ACC112 (cell line): ENCODE results near the gene P2RX2.

Experiments used
- H2AFZ ChIP-seq: fragments of 200-600 bp; sonication (generic); one replicate; pipeline ENCODE4 v1.6.0; 2017; ENCODE audit warnings: antibody characterized with exemption, low read length; ENCODE audit not compliant: unreplicated experiment
- H3K27ac ChIP-seq: fragments of 200-600 bp; sonication (generic); 2 replicates; pipeline ENCODE4 v1.5.1; 2014; ENCODE audit warnings: low read depth, mild to moderate bottlenecking, antibody characterized with exemption, low read length, moderate library complexity
- H3K27me3 ChIP-seq: fragments of 200-600 bp; sonication (generic); 2 replicates; pipeline ENCODE4 v1.6.1; 2014; ENCODE audit warnings: mild to moderate bottlenecking, antibody characterized with exemption, low read length, moderate library complexity, mixed read lengths; ENCODE audit not compliant: insufficient read depth
- H3K36me3 ChIP-seq: fragments of 200-600 bp; sonication (generic); 2 replicates; pipeline ENCODE4 v1.6.1; 2016; ENCODE audit warnings: mild to moderate bottlenecking, antibody characterized with exemption, low read length, moderate library complexity, mixed read lengths; ENCODE audit not compliant: insufficient read depth
- H3K4me1 ChIP-seq: fragments of 200-600 bp; sonication (generic); one replicate; pipeline ENCODE4 v1.6.1; 2016; ENCODE audit warnings: low read length, mixed read lengths; ENCODE audit not compliant: insufficient read depth, unreplicated experiment, control insufficient read depth
- H3K4me3 ChIP-seq: fragments of 200-600 bp; sonication (generic); 2 replicates; pipeline ENCODE4 v1.5.1; 2014; ENCODE audit warnings: mild to moderate bottlenecking, low read depth, low read length
- H3K79me2 ChIP-seq: fragments of 200-600 bp; sonication (generic); one replicate; pipeline ENCODE4 v1.6.0; 2016; ENCODE audit warnings: low read length; ENCODE audit not compliant: control insufficient read depth, unreplicated experiment, insufficient read depth

P2RX2 gene

GRCh38 chr12:132576701-132577100 is 41.9 kb upstream of the P2RX2 start:
- H3K27ac ChIP-seq: no peak overlapping the region
- no peaks in the 10 kb centered on the region for H3K79me2 ChIP-seq
- no peaks in the 10 kb centered on the region for H3K4me1 ChIP-seq
- H3K4me3 ChIP-seq: no peak overlapping the region
- no peaks in the 10 kb centered on the region for H3K27me3 ChIP-seq
- H2AFZ ChIP-seq: no peak overlapping the region
- H3K36me3 ChIP-seq: peaks cover 2% of the 10 kb centered on the region; the same call in 1 of the 2 replicates

- no peak overlapping the region for H3K4me3 ChIP-seq
- H3K27me3 ChIP-seq: no peaks in the 10 kb centered on the region
- no peak overlapping the region for H3K27ac ChIP-seq
- peaks cover 2% of the 10 kb centered on the region; the same call in 1 of the 2 replicates for H3K36me3 ChIP-seq
- no peak overlapping the region for H2AFZ ChIP-seq
- H3K79me2 ChIP-seq: no peaks in the 10 kb centered on the region
- H3K4me1 ChIP-seq: no peaks in the 10 kb centered on the region
Measured at GRCh38 chr12:132577191-132577920, 41.2 kb upstream of the P2RX2 start.

GRCh38 chr12:132578118-132578517 is 40.5 kb upstream of the P2RX2 start:
- H3K27ac ChIP-seq: no peak overlapping the region
- no peaks in the 10 kb centered on the region for H3K27me3 ChIP-seq
- H3K4me3 ChIP-seq: no peak overlapping the region
- H2AFZ ChIP-seq: no peak overlapping the region
- no peaks in the 10 kb centered on the region for H3K4me1 ChIP-seq
- H3K36me3 ChIP-seq: peaks cover 2% of the 10 kb centered on the region; the same call in 1 of the 2 replicates
- no peaks in the 10 kb centered on the region for H3K79me2 ChIP-seq

- no peaks in the 10 kb centered on the region for H3K27me3 ChIP-seq
- no peaks in the 10 kb centered on the region for H3K4me1 ChIP-seq
- H3K27ac ChIP-seq: no peak overlapping the region
- peaks cover 2% of the 10 kb centered on the region; the same call in 1 of the 2 replicates for H3K36me3 ChIP-seq
- no peak overlapping the region for H3K4me3 ChIP-seq
- H2AFZ ChIP-seq: no peak overlapping the region
- H3K79me2 ChIP-seq: no peaks in the 10 kb centered on the region
Measured at GRCh38 chr12:132578826-132579225, 39.8 kb upstream of the P2RX2 start.

- no peak overlapping the region for H3K27ac ChIP-seq
- no peak overlapping the region for H2AFZ ChIP-seq
- no peaks in the 10 kb centered on the region for H3K79me2 ChIP-seq
- H3K27me3 ChIP-seq: no peaks in the 10 kb centered on the region
- H3K4me1 ChIP-seq: no peaks in the 10 kb centered on the region
- H3K4me3 ChIP-seq: no peak overlapping the region
- peaks cover 2% of the 10 kb centered on the region; the same call in 1 of the 2 replicates for H3K36me3 ChIP-seq
Measured at GRCh38 chr12:132579744-132580143, 38.8 kb upstream of the P2RX2 start.

- H3K27ac ChIP-seq: no peak overlapping the region
- no peaks in the 10 kb centered on the region for H3K27me3 ChIP-seq
- peaks cover 2% of the 10 kb centered on the region; the same call in 1 of the 2 replicates for H3K36me3 ChIP-seq
- no peak overlapping the region for H2AFZ ChIP-seq
- H3K4me1 ChIP-seq: no peaks in the 10 kb centered on the region
- no peak overlapping the region for H3K4me3 ChIP-seq
- no peaks in the 10 kb centered on the region for H3K79me2 ChIP-seq
Measured at GRCh38 chr12:132580701-132581292, 37.8 kb upstream of the P2RX2 start.

- Histone ChIP-seq H3K4me3 (no peak overlapping the region), H3K27ac (no peak overlapping the region), H2AFZ (no peak overlapping the region), H3K27me3 (no peaks in the 10 kb centered on the region), H3K79me2 (no peaks in the 10 kb centered on the region), H3K36me3 (peaks cover 2% of the 10 kb centered on the region; the same call in 1 of the 2 replicates), H3K4me1 (no peaks in the 10 kb centered on the region)
Measured at GRCh38 chr12:132581348-132582057, 37.1 kb upstream of the P2RX2 start.

GRCh38 chr12:132582058-132582420 is 36.5 kb upstream of the P2RX2 start:
- H3K4me3 ChIP-seq: no peak overlapping the region
- no peak overlapping the region for H2AFZ ChIP-seq
- no peaks in the 10 kb centered on the region for H3K79me2 ChIP-seq
- H3K27ac ChIP-seq: no peak overlapping the region
- H3K27me3 ChIP-seq: no peaks in the 10 kb centered on the region
- peaks cover 2% of the 10 kb centered on the region; the same call in 1 of the 2 replicates for H3K36me3 ChIP-seq
- no peaks in the 10 kb centered on the region for H3K4me1 ChIP-seq

- no peaks in the 10 kb centered on the region for H3K79me2 ChIP-seq
- no peaks in the 10 kb centered on the region for H3K27me3 ChIP-seq
- H3K27ac ChIP-seq: no peak overlapping the region
- H2AFZ ChIP-seq: no peak overlapping the region
- peaks cover 2% of the 10 kb centered on the region; the same call in 1 of the 2 replicates for H3K36me3 ChIP-seq
- no peak overlapping the region for H3K4me3 ChIP-seq
- H3K4me1 ChIP-seq: no peaks in the 10 kb centered on the region
Measured at GRCh38 chr12:132582582-132583410, 35.8 kb upstream of the P2RX2 start.

GRCh38 chr12:132583411-132583710 is 35.2 kb upstream of the P2RX2 start:
- Histone ChIP-seq H3K4me1 (no peaks in the 10 kb centered on the region), H3K79me2 (no peaks in the 10 kb centered on the region), H2AFZ (no peak overlapping the region), H3K27me3 (no peaks in the 10 kb centered on the region), H3K4me3 (no peak overlapping the region), H3K27ac (no peak overlapping the region), H3K36me3 (no peaks in the 10 kb centered on the region)
